ENCODE results near the gene RAPH1.

RAPH1 gene

GRCh38 chr2:203359450-203359849 is 175.7 kb downstream of the RAPH1 start:
- DNase-seq (ENCODE audit: low spot score): no peak

GRCh38 chr2:203354966-203355365 is 180.1 kb downstream of the RAPH1 start:
- DNase-seq (ENCODE audit: low spot score): no peak

- no peak for DNase-seq (ENCODE audit: low spot score)
Observed at GRCh38 chr2:203352604-203353255, 182.4 kb downstream of the RAPH1 start.

- DNase-seq (ENCODE audit: low spot score): no peak
Observed at GRCh38 chr2:203347375-203347774, 187.7 kb downstream of the RAPH1 start.

GRCh38 chr2:203346612-203347011 is 188.5 kb downstream of the RAPH1 start:
- DNase-seq (ENCODE audit: low spot score): no peak

- DNase-seq (ENCODE audit: low spot score): no peak
Observed at GRCh38 chr2:203344667-203345066, 190.4 kb downstream of the RAPH1 start.

Measured in NAMALWA (cell line).